Activated T-cell treated with anti-CD3 and anti-CD28 coated beads, Interleukin-2, amount 50 U/mL, for 24 hours (primary cell): ENCODE measurements around the gene SRPRB.

Experiments used
- DNase-seq: peaks from one replicate; pipeline ENCODE4 v3.0.0-alpha.2; 2020
- H3K27ac Mint-ChIP-seq: 2 replicates; pipeline ENCODE4 v1.8.0; 2020; ENCODE audit warnings: mild to moderate bottlenecking, mixed read lengths
- H3K27me3 Mint-ChIP-seq: 2 replicates; pipeline ENCODE4 v1.8.0; 2020; ENCODE audit warnings: mixed read lengths
- H3K36me3 Mint-ChIP-seq: 2 replicates; pipeline ENCODE4 v1.8.0; 2020; ENCODE audit warnings: low read depth, mixed read lengths
- H3K4me1 Mint-ChIP-seq: 2 replicates; pipeline ENCODE4 v1.8.0; 2020; ENCODE audit warnings: low read depth, mixed read lengths
- H3K4me3 Mint-ChIP-seq: 2 replicates; pipeline ENCODE4 v1.8.0; 2020; ENCODE audit warnings: mild to moderate bottlenecking, moderate library complexity, mixed read lengths
- H3K9me3 Mint-ChIP-seq: 2 replicates; pipeline ENCODE4 v1.8.0; 2020; ENCODE audit warnings: mixed read lengths

SRPRB gene

GRCh38 chr3:133799794-133800585 lies 5.6 kb upstream of the SRPRB start:
- no peak for DNase-seq
- Mint-ChIP-seq H3K36me3 (no peaks in the 10 kb centered on the region), H3K27me3 (peaks cover 25% of the 10 kb centered on the region), H3K4me3 (no peak overlapping the region), H3K4me1 (peaks cover 7% of the 10 kb centered on the region), H3K9me3 (no peaks in the 10 kb centered on the region), H3K27ac (no peak overlapping the region)

DNA sequence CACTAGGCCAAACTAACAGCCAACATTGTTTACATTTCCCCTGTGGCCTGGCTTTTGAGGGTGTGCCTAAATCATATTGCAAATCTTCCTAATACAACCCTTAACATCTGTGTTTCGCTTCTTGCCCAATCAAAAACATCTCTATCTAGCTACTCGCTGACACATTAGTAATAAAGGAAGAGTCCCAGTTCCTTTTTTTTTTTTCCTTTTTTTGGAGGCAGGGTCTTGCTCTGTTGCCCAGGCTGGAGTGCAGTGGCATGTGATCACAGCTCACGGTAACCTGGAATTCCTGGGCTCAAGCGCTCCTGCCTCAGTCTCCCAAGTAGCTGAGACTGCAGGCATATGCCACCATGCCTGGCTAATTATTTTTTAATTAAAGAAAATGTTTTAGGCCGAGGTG lies 2.1 kb upstream of the SRPRB start:
- Mint-ChIP-seq H3K36me3 (peaks cover 28% of the 10 kb centered on the region), H3K27ac (no peak overlapping the region)
- DNase-seq: no peak

GRCh38 chr3:133804896-133805295 lies 719 bp upstream of the SRPRB start:
- Mint-ChIP-seq H3K36me3 (peaks cover 40% of the 10 kb centered on the region), H3K9me3 (no peaks in the 10 kb centered on the region), H3K4me3 (peak overlapping the region; percentile 95), H3K27ac (peak overlapping the region; percentile 99), H3K4me1 (peaks cover 38% of the 10 kb centered on the region), H3K27me3 (peaks cover 6% of the 10 kb centered on the region)
- DNase-seq: no peak

More for the DNA sequence above, 2.1 kb upstream of the SRPRB start:
- H3K4me3 Mint-ChIP-seq: no peak overlapping the region
- no peaks in the 10 kb centered on the region for H3K9me3 Mint-ChIP-seq
- H3K27me3 Mint-ChIP-seq: peaks cover 8% of the 10 kb centered on the region
- peaks cover 32% of the 10 kb centered on the region for H3K4me1 Mint-ChIP-seq

GRCh38 chr3:133805384-133805701 lies 272 bp upstream of the SRPRB start:
- peak overlapping the region; percentile 99 for H3K27ac Mint-ChIP-seq

DNA sequence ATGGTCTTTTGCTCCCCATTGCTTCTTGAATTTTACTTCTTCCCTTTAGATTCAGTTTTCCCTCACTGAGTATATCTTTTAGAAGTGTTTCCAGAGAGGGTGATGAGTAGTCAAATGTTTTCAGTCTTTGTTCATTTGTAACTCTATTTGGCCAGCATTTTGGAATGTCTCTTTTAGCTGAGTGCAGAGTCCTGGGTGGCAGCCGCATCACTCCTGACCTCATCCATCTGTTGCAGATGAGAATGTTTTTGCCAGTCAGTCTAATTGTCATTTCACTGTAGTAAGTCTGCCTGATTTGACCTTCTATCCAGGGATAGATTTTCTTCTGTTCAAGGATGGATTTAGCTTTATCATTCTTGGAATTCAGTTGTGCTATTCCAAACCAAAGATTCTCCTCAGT lies 7.3 kb downstream of the SRPRB start:
- H3K27me3 Mint-ChIP-seq: no peaks in the 10 kb centered on the region
- H3K27ac Mint-ChIP-seq: peak overlapping the region; percentile 20
- H3K4me1 Mint-ChIP-seq: peaks cover 42% of the 10 kb centered on the region
- peaks cover 94% of the 10 kb centered on the region for H3K36me3 Mint-ChIP-seq
- no peak for DNase-seq
- H3K4me3 Mint-ChIP-seq: no peak overlapping the region
- no peaks in the 10 kb centered on the region for H3K9me3 Mint-ChIP-seq

More at GRCh38 chr3:133805384-133805701, 272 bp upstream of the SRPRB start:
- Mint-ChIP-seq H3K4me3 (peak overlapping the region; percentile 95), H3K9me3 (no peaks in the 10 kb centered on the region), H3K4me1 (peaks cover 43% of the 10 kb centered on the region), H3K27me3 (peaks cover 3% of the 10 kb centered on the region), H3K36me3 (peaks cover 44% of the 10 kb centered on the region)
- no peak for DNase-seq

DNA sequence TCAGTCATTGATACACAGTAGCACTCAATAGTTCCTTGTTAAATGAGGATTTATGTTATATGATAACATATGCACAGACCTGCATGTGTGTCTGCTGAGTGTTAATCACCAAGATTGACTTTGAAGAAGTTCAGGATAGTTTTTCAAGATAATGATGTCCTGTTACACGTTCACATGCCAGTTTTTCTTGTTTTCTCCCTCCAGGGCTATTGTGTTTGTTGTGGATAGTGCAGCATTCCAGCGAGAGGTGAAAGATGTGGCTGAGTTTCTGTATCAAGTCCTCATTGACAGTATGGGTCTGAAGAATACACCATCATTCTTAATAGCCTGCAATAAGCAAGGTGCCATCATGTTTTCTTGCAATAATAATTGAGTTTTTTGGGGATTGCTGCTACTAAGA lies 9.8 kb downstream of the SRPRB start:
- Mint-ChIP-seq H3K4me3 (no peak overlapping the region), H3K36me3 (peaks cover 93% of the 10 kb centered on the region), H3K9me3 (no peaks in the 10 kb centered on the region), H3K27me3 (no peaks in the 10 kb centered on the region), H3K27ac (peak overlapping the region; percentile 18), H3K4me1 (peaks cover 32% of the 10 kb centered on the region)
- no peak for DNase-seq

GRCh38 chr3:133820129-133820528 lies 14.5 kb downstream of the SRPRB start:
- Mint-ChIP-seq H3K9me3 (no peaks in the 10 kb centered on the region), H3K4me3 (no peak overlapping the region), H3K36me3 (peaks cover 96% of the 10 kb centered on the region), H3K4me1 (peaks cover 10% of the 10 kb centered on the region), H3K27me3 (no peaks in the 10 kb centered on the region), H3K27ac (no peak overlapping the region)
- DNase-seq: no peak

DNA sequence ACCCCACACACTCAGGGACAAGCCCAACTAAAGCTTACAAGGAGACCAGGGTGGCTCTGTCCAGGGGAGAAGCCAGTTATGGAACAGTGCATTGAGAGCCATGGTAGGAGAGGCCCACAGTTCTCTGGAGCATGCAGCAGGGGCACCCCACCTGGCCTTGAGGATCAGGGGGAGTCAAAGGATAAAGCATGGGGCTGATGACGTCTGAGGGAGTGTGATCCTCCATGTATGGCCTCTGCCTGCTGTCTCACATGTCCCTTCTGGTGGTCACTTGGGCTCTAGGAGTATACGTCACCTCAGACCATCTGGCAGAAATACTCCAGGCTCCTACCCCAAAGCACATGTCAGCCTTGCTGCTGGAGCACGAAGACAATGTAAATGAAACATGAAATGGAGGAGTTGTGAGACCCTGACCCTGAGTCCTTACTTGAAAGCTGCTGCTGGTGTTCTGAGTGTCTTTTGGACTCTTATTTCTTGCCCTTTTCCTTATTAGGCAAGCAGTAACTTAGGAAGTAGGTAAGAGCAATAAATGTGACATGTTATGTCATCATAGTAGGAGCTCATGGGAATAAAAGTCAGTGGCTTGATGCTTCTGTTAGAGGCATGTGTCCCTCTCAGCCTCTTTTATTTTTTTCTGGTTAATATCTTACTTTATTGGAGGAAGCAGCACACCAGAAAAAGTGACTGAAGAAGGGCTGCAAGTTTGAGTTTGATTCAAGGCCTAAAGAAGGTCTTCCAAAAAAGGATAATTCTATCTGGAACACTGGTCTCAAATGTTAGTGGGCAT lies 15.5 kb downstream of the SRPRB start:
- Mint-ChIP-seq H3K4me3 (no peak overlapping the region), H3K4me1 (peaks cover 7% of the 10 kb centered on the region), H3K9me3 (no peaks in the 10 kb centered on the region), H3K27me3 (no peaks in the 10 kb centered on the region), H3K36me3 (peaks cover 96% of the 10 kb centered on the region), H3K27ac (peak overlapping the region; percentile 72)
- no peak for DNase-seq

DNA sequence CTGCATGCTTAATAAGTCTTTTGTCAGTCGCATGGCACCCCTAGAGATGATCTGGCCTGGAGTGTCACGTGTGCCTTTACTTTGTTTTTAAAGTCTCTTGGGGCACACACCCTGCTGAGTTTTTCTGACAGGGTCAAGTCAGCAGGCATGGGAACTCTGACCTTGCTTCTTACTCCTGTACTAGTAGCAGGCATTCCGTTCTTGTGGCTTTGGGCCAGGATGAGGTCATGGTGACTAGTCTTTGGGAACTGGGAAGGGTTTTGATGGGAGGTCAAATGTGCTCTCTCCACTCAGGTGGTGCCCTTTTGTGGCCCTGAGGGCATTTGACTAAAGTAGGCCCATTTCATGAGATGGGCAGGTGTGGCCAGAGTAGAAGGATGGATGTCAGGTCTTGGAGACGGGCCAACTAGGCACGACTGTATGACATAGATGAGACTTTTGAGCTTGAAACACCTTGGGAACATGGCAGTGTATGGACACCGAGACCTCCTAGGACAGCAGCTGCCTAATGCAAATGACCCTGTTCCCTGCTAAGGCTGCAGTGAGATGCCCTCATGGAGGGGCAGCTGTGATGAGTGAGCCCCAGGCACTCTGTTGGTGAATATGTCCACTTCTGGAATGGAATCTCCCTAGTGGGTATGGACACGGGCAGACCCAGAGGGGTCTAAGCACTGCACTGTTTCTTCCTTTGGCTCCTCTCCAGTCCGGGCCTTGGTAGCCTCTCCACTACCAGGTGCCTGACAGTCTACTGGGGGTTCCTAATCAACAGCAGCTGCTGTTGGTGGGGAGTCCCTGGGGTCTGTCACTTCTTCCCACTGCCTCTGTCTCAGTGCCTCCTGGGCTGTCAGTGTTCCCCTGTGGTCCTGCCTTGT lies 16.4 kb downstream of the SRPRB start:
- Mint-ChIP-seq H3K36me3 (peaks cover 96% of the 10 kb centered on the region), H3K27ac (peak overlapping the region; percentile 47), H3K4me1 (peaks cover 7% of the 10 kb centered on the region), H3K4me3 (no peak overlapping the region), H3K27me3 (no peaks in the 10 kb centered on the region), H3K9me3 (no peaks in the 10 kb centered on the region)
- no peak for DNase-seq

- Mint-ChIP-seq H3K27ac (peak overlapping the region; percentile 9), H3K4me3 (no peak overlapping the region), H3K4me1 (no peaks in the 10 kb centered on the region), H3K9me3 (no peaks in the 10 kb centered on the region), H3K27me3 (no peaks in the 10 kb centered on the region), H3K36me3 (peaks cover 71% of the 10 kb centered on the region)
- no peak for DNase-seq
These were observed 19.4 kb downstream of the SRPRB start for GRCh38 chr3:133824961-133825485.

GRCh38 chr3:133825969-133826727 lies 20.5 kb downstream of the SRPRB start:
- Mint-ChIP-seq H3K36me3 (peaks cover 60% of the 10 kb centered on the region), H3K27ac (no peak overlapping the region), H3K4me3 (no peak overlapping the region), H3K4me1 (no peaks in the 10 kb centered on the region), H3K9me3 (no peaks in the 10 kb centered on the region), H3K27me3 (no peaks in the 10 kb centered on the region)
- no peak for DNase-seq

DNA sequence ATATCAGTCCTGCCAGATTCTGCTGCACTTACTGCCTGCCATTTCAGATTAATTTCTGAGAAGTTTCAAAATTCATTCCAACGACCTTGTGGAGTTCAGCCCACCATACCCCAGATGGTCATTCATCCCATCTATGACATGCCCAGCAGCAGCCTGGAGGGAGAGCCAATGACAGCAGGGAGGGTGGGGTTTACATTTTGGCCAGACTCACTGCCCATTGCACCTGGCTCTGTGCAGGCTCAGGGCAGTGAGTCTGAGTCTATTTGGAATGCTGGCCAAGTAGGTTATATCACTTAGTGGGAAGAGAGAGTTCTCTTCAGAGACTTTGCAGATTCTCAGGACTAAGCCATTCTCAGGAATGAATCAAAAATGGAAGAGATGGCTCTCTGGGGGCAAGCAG lies 21.5 kb downstream of the SRPRB start:
- Mint-ChIP-seq H3K4me3 (no peak overlapping the region), H3K27ac (no peak overlapping the region), H3K9me3 (no peaks in the 10 kb centered on the region), H3K27me3 (no peaks in the 10 kb centered on the region), H3K36me3 (peaks cover 50% of the 10 kb centered on the region), H3K4me1 (no peaks in the 10 kb centered on the region)
- no peak for DNase-seq

- no peaks in the 10 kb centered on the region for H3K9me3 Mint-ChIP-seq
- no peak overlapping the region for H3K4me3 Mint-ChIP-seq
- no peaks in the 10 kb centered on the region for H3K27me3 Mint-ChIP-seq
- no peaks in the 10 kb centered on the region for H3K4me1 Mint-ChIP-seq
- peaks cover 44% of the 10 kb centered on the region for H3K36me3 Mint-ChIP-seq
- no peak overlapping the region for H3K27ac Mint-ChIP-seq
- DNase-seq: no peak
These were observed 22.1 kb downstream of the SRPRB start for GRCh38 chr3:133827684-133828083.
